Measurements from ENCODE around the gene TMEM170A. TPM values are rescaled to one million over a fixed set of nuclear protein-coding genes. Genes with fewer than 3 reads are reported as not detected.

TMEM170A gene, protein sequence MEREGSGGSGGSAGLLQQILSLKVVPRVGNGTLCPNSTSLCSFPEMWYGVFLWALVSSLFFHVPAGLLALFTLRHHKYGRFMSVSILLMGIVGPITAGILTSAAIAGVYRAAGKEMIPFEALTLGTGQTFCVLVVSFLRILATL
- 7.8 TPM for polyA plus RNA-seq (2013, experiment 1 of 2)
- 8.9 TPM for polyA plus RNA-seq (2013, experiment 2 of 2)

- no peaks in the 10 kb centered on the region for H3K27me3 ChIP-seq (ENCODE audit: control insufficient read depth in 1 of 2, insufficient read depth in 1 of 2, low read length in 2 of 2)
- peak within 1 kb of the TSS; percentile 86 for H3K4me2 ChIP-seq (ENCODE audit: low read length, poor library complexity, severe bottlenecking)
- H3K4ac ChIP-seq (ENCODE audit: low read depth in 1 of 2, low read length in 2 of 2) = peak within 1 kb of the TSS in 1 of 2 experiments; percentile 87
Observed at GRCh38 chr16:75464122-75464918, at the start of gene TMEM170A. TMEM170A (minus strand) TSS chr16:75464689; CDS start chr16:75464600, 89 bp downstream.

GRCh38 chr16:75506574-75506973 is 42.1 kb upstream of the TMEM170A start:
- Histone ChIP-seq H4K91ac (ENCODE audit: low read length) (no peak overlapping the region), H4K8ac (ENCODE audit: low read length) (no peak overlapping the region), H3K18ac (ENCODE audit: low read depth in 1 of 2, low read length in 2 of 2) (no peak overlapping the region), H2BK15ac (ENCODE audit: low read depth, poor library complexity, severe bottlenecking) (no peak overlapping the region), H3K27ac (ENCODE audit: low read length, poor library complexity, severe bottlenecking) (no peak overlapping the region), H3K23ac (ENCODE audit: low read length in 2 of 2) (no peak overlapping the region), H2BK5ac (ENCODE audit: low read depth, low read length, poor library complexity, severe bottlenecking) (no peak overlapping the region), H2BK12ac (ENCODE audit: low read length in 2 of 2) (no peak overlapping the region), H3K9ac (ENCODE audit: low read length) (peak overlapping the region; percentile 80), H3K79me1 (replicated peaks; ENCODE audit: low read length, poor library complexity, severe bottlenecking) (no peaks in the 10 kb centered on the region), H3K4ac (ENCODE audit: low read depth in 1 of 2, low read length in 2 of 2) (no peak overlapping the region), H3K27me3 (ENCODE audit: control insufficient read depth in 1 of 2, insufficient read depth in 1 of 2, low read length in 2 of 2) (peaks cover 0 to 8% of the 10 kb centered on the region in 2 experiments), H3K14ac (ENCODE audit: low read length in 2 of 2) (no peak overlapping the region), H3K4me3 (ENCODE audit: insufficient read depth in 1 of 2, low read depth in 1 of 2, low read length in 2 of 2) (no peak overlapping the region), H2AK5ac (ENCODE audit: low read length, severe bottlenecking) (no peak overlapping the region), H2BK120ac (ENCODE audit: low read depth, low read length) (no peak overlapping the region), H3K9me3 (ENCODE audit: control insufficient read depth, low read length) (no peaks in the 10 kb centered on the region), H3K4me1 (ENCODE audit: control insufficient read depth, insufficient read depth, low read depth, low read length) (peaks cover 4% of the 10 kb centered on the region), H3K4me2 (ENCODE audit: low read length, poor library complexity, severe bottlenecking) (no peak overlapping the region), H3K36me3 (ENCODE audit: control insufficient read depth in 1 of 2, insufficient read depth in 2 of 2, low read depth in 1 of 2, low read length in 2 of 2) (no peaks in the 10 kb centered on the region), H2AFZ (ENCODE audit: low read depth, low read length) (no peak overlapping the region)
- WGBS = 78% methylated on average over 6 of the region's 7 CpGs
- DNase-seq = peak; percentile 38

More at GRCh38 chr16:75464122-75464918, at the start of gene TMEM170A:
- WGBS = under 1% methylated on average over 60 of the region's 89 CpGs
- Histone ChIP-seq H3K23ac (ENCODE audit: low read length in 2 of 2) (peak within 1 kb of the TSS in 1 of 2 experiments; percentile 23), H3K27ac (ENCODE audit: low read length, poor library complexity, severe bottlenecking) (peak within 1 kb of the TSS; percentile 8), H3K9ac (ENCODE audit: low read length) (peak within 1 kb of the TSS; percentile 88), H2BK12ac (ENCODE audit: low read length in 2 of 2) (peak within 1 kb of the TSS in 1 of 2 experiments; percentile 29), H2AK5ac (ENCODE audit: low read length, severe bottlenecking) (no peak within 1 kb of the TSS), H3K14ac (ENCODE audit: low read length in 2 of 2) (peak within 1 kb of the TSS in 1 of 2 experiments; percentile 90), H4K8ac (ENCODE audit: low read length) (peak within 1 kb of the TSS; percentile 86), H3K36me3 (ENCODE audit: control insufficient read depth in 1 of 2, insufficient read depth in 2 of 2, low read depth in 1 of 2, low read length in 2 of 2) (peaks cover 0 to 5% of the 10 kb centered on the region in 2 experiments), H3K4me3 (ENCODE audit: insufficient read depth in 1 of 2, low read depth in 1 of 2, low read length in 2 of 2) (peak within 1 kb of the TSS; percentile 82 to 89), H4K91ac (ENCODE audit: low read length) (peak within 1 kb of the TSS; percentile 70), H3K18ac (ENCODE audit: low read depth in 1 of 2, low read length in 2 of 2) (peak within 1 kb of the TSS; percentile 91 to 95), H3K4me1 (ENCODE audit: control insufficient read depth, insufficient read depth, low read depth, low read length) (peaks cover 1% of the 10 kb centered on the region), H2AFZ (ENCODE audit: low read depth, low read length) (peak within 1 kb of the TSS; percentile 83), H3K9me3 (ENCODE audit: control insufficient read depth, low read length) (no peaks in the 10 kb centered on the region), H2BK5ac (ENCODE audit: low read depth, low read length, poor library complexity, severe bottlenecking) (peak within 1 kb of the TSS; percentile 48), H2BK120ac (ENCODE audit: low read depth, low read length) (peak within 1 kb of the TSS; percentile 54), H3K79me1 (replicated peaks; ENCODE audit: low read length, poor library complexity, severe bottlenecking) (peaks cover 4% of the 10 kb centered on the region), H2BK15ac (ENCODE audit: low read depth, poor library complexity, severe bottlenecking) (peak within 1 kb of the TSS; percentile 98)
- DNase-seq = peak; percentile 98

DNA sequence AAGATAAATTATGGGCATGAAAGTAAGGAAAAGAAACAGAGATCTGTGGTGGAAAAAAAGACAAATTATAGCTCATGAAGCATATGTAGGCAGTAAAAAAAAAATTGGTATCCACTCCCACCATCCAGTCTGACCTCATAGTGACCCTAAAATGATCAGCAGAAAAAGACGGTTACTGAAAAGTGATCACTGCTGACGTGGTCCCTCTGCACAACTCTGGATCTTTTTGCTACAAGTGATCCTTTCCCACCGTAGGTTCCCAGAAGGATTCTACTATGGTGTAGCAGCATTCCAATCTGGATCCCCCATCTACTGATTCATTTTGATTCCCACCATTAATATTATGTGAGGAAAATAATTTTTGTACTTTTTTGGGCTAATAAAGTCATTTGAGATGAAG is 41.6 kb upstream of the TMEM170A start:
- Histone ChIP-seq H2BK5ac (ENCODE audit: low read depth, low read length, poor library complexity, severe bottlenecking) (no peak overlapping the region), H3K4me3 (ENCODE audit: insufficient read depth in 1 of 2, low read depth in 1 of 2, low read length in 2 of 2) (peak overlapping the region in 1 of 2 experiments; percentile 56), H2BK120ac (ENCODE audit: low read depth, low read length) (no peak overlapping the region), H4K91ac (ENCODE audit: low read length) (no peak overlapping the region), H3K9ac (ENCODE audit: low read length) (peak overlapping the region; percentile 80), H2BK15ac (ENCODE audit: low read depth, poor library complexity, severe bottlenecking) (no peak overlapping the region), H3K4ac (ENCODE audit: low read depth in 1 of 2, low read length in 2 of 2) (no peak overlapping the region), H3K18ac (ENCODE audit: low read depth in 1 of 2, low read length in 2 of 2) (no peak overlapping the region), H3K27me3 (ENCODE audit: control insufficient read depth in 1 of 2, insufficient read depth in 1 of 2, low read length in 2 of 2) (peaks cover 0 to 8% of the 10 kb centered on the region in 2 experiments), H2AFZ (ENCODE audit: low read depth, low read length) (no peak overlapping the region), H3K4me1 (ENCODE audit: control insufficient read depth, insufficient read depth, low read depth, low read length) (peaks cover 4% of the 10 kb centered on the region), H3K27ac (ENCODE audit: low read length, poor library complexity, severe bottlenecking) (no peak overlapping the region), H3K23ac (ENCODE audit: low read length in 2 of 2) (no peak overlapping the region), H3K14ac (ENCODE audit: low read length in 2 of 2) (no peak overlapping the region), H3K36me3 (ENCODE audit: control insufficient read depth in 1 of 2, insufficient read depth in 2 of 2, low read depth in 1 of 2, low read length in 2 of 2) (no peaks in the 10 kb centered on the region), H4K8ac (ENCODE audit: low read length) (no peak overlapping the region), H3K9me3 (ENCODE audit: control insufficient read depth, low read length) (no peaks in the 10 kb centered on the region), H3K4me2 (ENCODE audit: low read length, poor library complexity, severe bottlenecking) (no peak overlapping the region), H3K79me1 (replicated peaks; ENCODE audit: low read length, poor library complexity, severe bottlenecking) (no peaks in the 10 kb centered on the region), H2BK12ac (ENCODE audit: low read length in 2 of 2) (no peak overlapping the region), H2AK5ac (ENCODE audit: low read length, severe bottlenecking) (no peak overlapping the region)
- 86% methylated on average over 3 of the region's 3 CpGs for WGBS
- DNase-seq = no peak

GRCh38 chr16:75503801-75504200 is 39.3 kb upstream of the TMEM170A start:
- H3K27me3 ChIP-seq (ENCODE audit: control insufficient read depth in 1 of 2, insufficient read depth in 1 of 2, low read length in 2 of 2) = peaks cover 0 to 8% of the 10 kb centered on the region in 2 experiments
- H3K4ac ChIP-seq (ENCODE audit: low read depth in 1 of 2, low read length in 2 of 2) = no peak overlapping the region
- no peak overlapping the region for H3K27ac ChIP-seq (ENCODE audit: low read length, poor library complexity, severe bottlenecking)
- H2AK5ac ChIP-seq (ENCODE audit: low read length, severe bottlenecking) = no peak overlapping the region
- no peak overlapping the region for H2BK5ac ChIP-seq (ENCODE audit: low read depth, low read length, poor library complexity, severe bottlenecking)
- no peaks in the 10 kb centered on the region for H3K79me1 ChIP-seq (replicated peaks; ENCODE audit: low read length, poor library complexity, severe bottlenecking)
- no peak overlapping the region for H3K9ac ChIP-seq (ENCODE audit: low read length)
- H3K23ac ChIP-seq (ENCODE audit: low read length in 2 of 2) = no peak overlapping the region
- H3K36me3 ChIP-seq (ENCODE audit: control insufficient read depth in 1 of 2, insufficient read depth in 2 of 2, low read depth in 1 of 2, low read length in 2 of 2) = no peaks in the 10 kb centered on the region
- H2BK15ac ChIP-seq (ENCODE audit: low read depth, poor library complexity, severe bottlenecking) = no peak overlapping the region
- no peak overlapping the region for H3K4me3 ChIP-seq (ENCODE audit: insufficient read depth in 1 of 2, low read depth in 1 of 2, low read length in 2 of 2)
- no peaks in the 10 kb centered on the region for H3K9me3 ChIP-seq (ENCODE audit: control insufficient read depth, low read length)
- 100% methylated on average over 1 of the region's 1 CpG for WGBS
- H3K4me2 ChIP-seq (ENCODE audit: low read length, poor library complexity, severe bottlenecking) = no peak overlapping the region
- H2AFZ ChIP-seq (ENCODE audit: low read depth, low read length) = no peak overlapping the region
- H2BK120ac ChIP-seq (ENCODE audit: low read depth, low read length) = no peak overlapping the region
- no peak overlapping the region for H3K18ac ChIP-seq (ENCODE audit: low read depth in 1 of 2, low read length in 2 of 2)
- H2BK12ac ChIP-seq (ENCODE audit: low read length in 2 of 2) = no peak overlapping the region
- peak overlapping the region in 1 of 2 experiments; percentile 14 for H3K14ac ChIP-seq (ENCODE audit: low read length in 2 of 2)
- no peaks in the 10 kb centered on the region for H3K4me1 ChIP-seq (ENCODE audit: control insufficient read depth, insufficient read depth, low read depth, low read length)
- no peak overlapping the region for H4K91ac ChIP-seq (ENCODE audit: low read length)
- DNase-seq = no peak
- H4K8ac ChIP-seq (ENCODE audit: low read length) = no peak overlapping the region
